C4-2B (cell line): ENCODE measurements around the gene TCERG1L.

Experiments used
- CTCF ChIP-seq: fragments of 450-650 bp; conservative IDR thresholded peaks from 2 replicates; pipeline ENCODE4 v1.5.1; 2017; ENCODE audit warnings: mild to moderate bottlenecking
- ZFX ChIP-seq: fragments of 450-650 bp; IDR thresholded peaks from 2 replicates; pipeline ENCODE4 v1.6.1; 2017

- TF ChIP-seq CTCF (no peak), ZFX (no peak)
Observed at GRCh38 chr10:131123496-131123895, 188.0 kb downstream of the TCERG1L start.
